ENCODE data around the gene ADGRF3.

Gene ADGRF3

GRCh38 chr2:26312471-26312870 is 34.1 kb downstream of the ADGRF3 start:
- DNase-seq (ENCODE audit: low read depth in 1 of 2, low spot score in 1 of 2), result no peak
- Histone ChIP-seq H3K27me3 (ENCODE audit: insufficient read depth, poor library complexity, severe bottlenecking) (no peaks in the 10 kb centered on the region), H3K4me3 (replicated peaks; ENCODE audit: insufficient read depth, low read length) (no peak overlapping the region), H3K27ac (replicated peaks) (no peak overlapping the region)
- no peak for TF ChIP-seq POLR2AphosphoS5 (IDR thresholded peaks at IDR 0.05; ENCODE audit: low read depth)
- no peak for TF ChIP-seq CTCF (IDR thresholded peaks at IDR 0.05; ENCODE audit: insufficient read depth, low read length)
- TF ChIP-seq GABPA (IDR thresholded peaks at IDR 0.05; ENCODE audit: low read depth), result no peak
- no peak for TF ChIP-seq SPI1 (IDR thresholded peaks at IDR 0.05; ENCODE audit: borderline replicate concordance, low read depth)
- TF ChIP-seq REST (IDR thresholded peaks at IDR 0.05; ENCODE audit: insufficient replicate concordance, low read depth), result no peak

GRCh38 chr2:26309921-26310320 is 36.7 kb downstream of the ADGRF3 start:
- Histone ChIP-seq H3K27me3 (ENCODE audit: insufficient read depth, poor library complexity, severe bottlenecking) (no peaks in the 10 kb centered on the region), H3K27ac (replicated peaks) (no peak overlapping the region), H3K4me3 (replicated peaks; ENCODE audit: insufficient read depth, low read length) (no peak overlapping the region)
- no peak for TF ChIP-seq POLR2AphosphoS5 (IDR thresholded peaks at IDR 0.05; ENCODE audit: low read depth)
- TF ChIP-seq CTCF (IDR thresholded peaks at IDR 0.05; ENCODE audit: insufficient read depth, low read length), result no peak
- no peak for TF ChIP-seq GABPA (IDR thresholded peaks at IDR 0.05; ENCODE audit: low read depth)
- TF ChIP-seq SPI1 (IDR thresholded peaks at IDR 0.05; ENCODE audit: borderline replicate concordance, low read depth), result no peak
- no peak for TF ChIP-seq REST (IDR thresholded peaks at IDR 0.05; ENCODE audit: insufficient replicate concordance, low read depth)
- no peak for DNase-seq (ENCODE audit: low read depth in 1 of 2, low spot score in 1 of 2)

- H3K27me3 ChIP-seq (ENCODE audit: insufficient read depth, poor library complexity, severe bottlenecking), result no peaks in the 10 kb centered on the region
- no peak for DNase-seq (ENCODE audit: low read depth in 1 of 2, low spot score in 1 of 2)
These were observed 41.0 kb downstream of the ADGRF3 start for GRCh38 chr2:26305540-26305939.

More at GRCh38 chr2:26305540-26305939, 41.0 kb downstream of the ADGRF3 start:
- Histone ChIP-seq H3K27ac (replicated peaks) (no peak overlapping the region), H3K4me3 (replicated peaks; ENCODE audit: insufficient read depth, low read length) (no peak overlapping the region)
- no peak for TF ChIP-seq CTCF (IDR thresholded peaks at IDR 0.05; ENCODE audit: insufficient read depth, low read length)
- TF ChIP-seq SPI1 (IDR thresholded peaks at IDR 0.05; ENCODE audit: borderline replicate concordance, low read depth), result no peak
- no peak for TF ChIP-seq POLR2AphosphoS5 (IDR thresholded peaks at IDR 0.05; ENCODE audit: low read depth)
- TF ChIP-seq GABPA (IDR thresholded peaks at IDR 0.05; ENCODE audit: low read depth), result no peak
- no peak for TF ChIP-seq REST (IDR thresholded peaks at IDR 0.05; ENCODE audit: insufficient replicate concordance, low read depth)

Measured in HL-60 (cell line).